Measurements from ENCODE around the gene SORBS1. TPM values are rescaled to one million over a fixed set of nuclear protein-coding genes. Genes with fewer than 3 reads are reported as not detected.

Gene SORBS1
- total RNA-seq, 1 experiment from 2014 or later: 0.56 TPM

DNA sequence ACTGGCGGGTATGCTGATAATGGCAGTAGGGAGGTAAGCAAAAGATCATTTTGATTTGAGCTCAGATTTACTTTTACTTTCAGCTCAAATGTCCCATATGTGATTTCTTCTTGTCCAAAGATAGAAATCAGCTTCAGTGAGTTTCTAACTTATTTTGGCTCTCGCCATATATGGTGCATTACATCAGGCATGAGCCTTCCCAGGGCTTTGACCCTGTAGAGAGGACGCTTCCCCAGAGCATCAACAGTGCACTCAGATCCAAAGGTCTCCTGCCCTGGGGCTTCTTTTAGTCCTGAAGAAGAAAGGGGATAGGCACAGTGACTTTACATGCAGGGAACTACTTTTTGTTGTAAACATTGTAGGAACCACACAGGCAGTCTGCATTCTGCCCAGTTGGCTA, 141.8 kb downstream of the SORBS1 start:
- H3K4me1 ChIP-seq (ENCODE audit: insufficient read depth, low read length, poor library complexity, severe bottlenecking): no peaks in the 10 kb centered on the region
- H3K9me3 ChIP-seq (ENCODE audit: low read depth, low read length, poor library complexity, severe bottlenecking): no peaks in the 10 kb centered on the region
- POLR2A ChIA-PET (ENCODE audit: low non-redundant PET): no interaction called here
- H3K4me3 ChIP-seq (ENCODE audit: low read depth, low read length, poor library complexity, severe bottlenecking): no peak overlapping the region
- peaks cover 5% of the 10 kb centered on the region for H3K27me3 ChIP-seq (replicated peaks; ENCODE audit: insufficient read depth, low read depth, low read length, poor library complexity)
- H3K36me3 ChIP-seq (ENCODE audit: insufficient read depth, low read length, poor library complexity, severe bottlenecking): no peaks in the 10 kb centered on the region
- no TSS peak for BruUV-seq (replicated peaks)
- TF ChIP-seq, protein P1, sequence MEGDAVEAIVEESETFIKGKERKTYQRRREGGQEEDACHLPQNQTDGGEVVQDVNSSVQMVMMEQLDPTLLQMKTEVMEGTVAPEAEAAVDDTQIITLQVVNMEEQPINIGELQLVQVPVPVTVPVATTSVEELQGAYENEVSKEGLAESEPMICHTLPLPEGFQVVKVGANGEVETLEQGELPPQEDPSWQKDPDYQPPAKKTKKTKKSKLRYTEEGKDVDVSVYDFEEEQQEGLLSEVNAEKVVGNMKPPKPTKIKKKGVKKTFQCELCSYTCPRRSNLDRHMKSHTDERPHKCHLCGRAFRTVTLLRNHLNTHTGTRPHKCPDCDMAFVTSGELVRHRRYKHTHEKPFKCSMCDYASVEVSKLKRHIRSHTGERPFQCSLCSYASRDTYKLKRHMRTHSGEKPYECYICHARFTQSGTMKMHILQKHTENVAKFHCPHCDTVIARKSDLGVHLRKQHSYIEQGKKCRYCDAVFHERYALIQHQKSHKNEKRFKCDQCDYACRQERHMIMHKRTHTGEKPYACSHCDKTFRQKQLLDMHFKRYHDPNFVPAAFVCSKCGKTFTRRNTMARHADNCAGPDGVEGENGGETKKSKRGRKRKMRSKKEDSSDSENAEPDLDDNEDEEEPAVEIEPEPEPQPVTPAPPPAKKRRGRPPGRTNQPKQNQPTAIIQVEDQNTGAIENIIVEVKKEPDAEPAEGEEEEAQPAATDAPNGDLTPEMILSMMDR (conservative IDR thresholded peaks at IDR 0.05; ENCODE audit: low read depth, low read length): no peak
- no peak for TF ChIP-seq EZH2 (IDR thresholded peaks at IDR 0.05; ENCODE audit: borderline replicate concordance, low read depth, low read length, poor library complexity, severe bottlenecking)
- CTCF ChIA-PET: no interaction called here
- no peak overlapping the region for H3K27ac ChIP-seq (ENCODE audit: low read depth, low read length, poor library complexity, severe bottlenecking)
- intact Hi-C loops (cut with micrococcal nuclease; ENCODE audit: unreplicated experiment): no loop called here
- DNase-seq (ENCODE audit: low spot score): no peak

DNA sequence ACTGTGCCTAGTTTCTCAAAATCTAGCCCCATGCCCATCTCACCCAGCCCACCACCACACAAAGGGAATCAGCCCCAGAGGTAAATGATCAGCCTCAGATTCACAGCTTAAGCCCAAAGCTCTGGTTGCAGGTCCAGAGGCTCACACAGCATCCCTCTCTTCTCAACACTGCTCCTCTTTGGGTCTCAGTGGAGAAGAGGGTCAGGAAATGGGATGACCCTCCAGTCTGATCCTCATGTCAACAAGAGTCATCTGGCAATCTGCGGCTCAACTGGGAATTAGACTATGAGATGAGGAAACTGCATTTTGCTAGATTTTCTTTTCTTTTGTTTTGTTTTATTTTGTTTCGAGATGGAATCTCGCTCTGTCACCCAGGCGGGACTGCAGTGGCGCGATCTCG, 144.2 kb downstream of the SORBS1 start:
- no peak for TF ChIP-seq EZH2 (IDR thresholded peaks at IDR 0.05; ENCODE audit: borderline replicate concordance, low read depth, low read length, poor library complexity, severe bottlenecking)
- TF ChIP-seq, protein P1 (conservative IDR thresholded peaks at IDR 0.05; ENCODE audit: low read depth, low read length): no peak
- POLR2A ChIA-PET (ENCODE audit: low non-redundant PET): no interaction called here
- H3K9me3 ChIP-seq (ENCODE audit: low read depth, low read length, poor library complexity, severe bottlenecking): no peaks in the 10 kb centered on the region
- intact Hi-C loops (cut with micrococcal nuclease; ENCODE audit: unreplicated experiment): no loop called here
- no peaks in the 10 kb centered on the region for H3K4me1 ChIP-seq (ENCODE audit: insufficient read depth, low read length, poor library complexity, severe bottlenecking)
- no peak for DNase-seq (ENCODE audit: low spot score)
- CTCF ChIA-PET: no interaction called here
- H3K27ac ChIP-seq (ENCODE audit: low read depth, low read length, poor library complexity, severe bottlenecking): no peak overlapping the region
- H3K27me3 ChIP-seq (replicated peaks; ENCODE audit: insufficient read depth, low read depth, low read length, poor library complexity): peaks cover 2% of the 10 kb centered on the region
- BruUV-seq (replicated peaks): no TSS peak
- no peak overlapping the region for H3K4me3 ChIP-seq (ENCODE audit: low read depth, low read length, poor library complexity, severe bottlenecking)
- no peaks in the 10 kb centered on the region for H3K36me3 ChIP-seq (ENCODE audit: insufficient read depth, low read length, poor library complexity, severe bottlenecking)

DNA sequence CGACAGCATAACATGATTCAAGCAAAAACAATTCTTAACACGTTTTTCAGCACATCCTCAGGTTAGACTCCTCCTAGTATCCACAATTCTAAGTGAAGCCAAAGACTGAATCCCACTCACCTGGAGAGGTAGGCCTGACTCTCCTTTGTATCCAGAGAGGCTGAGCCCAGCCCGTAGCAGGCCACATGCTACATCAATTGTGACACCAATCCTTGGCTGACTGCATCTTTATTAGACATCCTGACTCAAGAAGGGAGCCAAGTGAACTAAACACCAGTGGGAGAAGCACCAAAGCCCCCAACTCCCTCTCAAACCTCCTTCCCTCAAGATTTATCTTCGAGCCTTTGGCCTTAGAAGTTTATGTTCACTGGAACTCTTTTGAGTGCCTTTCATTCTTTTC, 144.9 kb downstream of the SORBS1 start:
- BruUV-seq (replicated peaks): no TSS peak
- ChIA-PET POLR2A (ENCODE audit: low non-redundant PET) (no interaction called here), CTCF (no interaction called here)
- H3K27ac ChIP-seq (ENCODE audit: low read depth, low read length, poor library complexity, severe bottlenecking): no peak overlapping the region
- DNase-seq (ENCODE audit: low spot score): no peak
- no peaks in the 10 kb centered on the region for H3K9me3 ChIP-seq (ENCODE audit: low read depth, low read length, poor library complexity, severe bottlenecking)
- no peaks in the 10 kb centered on the region for H3K4me1 ChIP-seq (ENCODE audit: insufficient read depth, low read length, poor library complexity, severe bottlenecking)
- H3K36me3 ChIP-seq (ENCODE audit: insufficient read depth, low read length, poor library complexity, severe bottlenecking): no peaks in the 10 kb centered on the region
- intact Hi-C loops (cut with micrococcal nuclease; ENCODE audit: unreplicated experiment): no loop called here
- H3K4me3 ChIP-seq (ENCODE audit: low read depth, low read length, poor library complexity, severe bottlenecking): no peak overlapping the region
- no peaks in the 10 kb centered on the region for H3K27me3 ChIP-seq (replicated peaks; ENCODE audit: insufficient read depth, low read depth, low read length, poor library complexity)
- TF ChIP-seq, protein P1 (conservative IDR thresholded peaks at IDR 0.05; ENCODE audit: low read depth, low read length): no peak
- TF ChIP-seq EZH2 (IDR thresholded peaks at IDR 0.05; ENCODE audit: borderline replicate concordance, low read depth, low read length, poor library complexity, severe bottlenecking): no peak

All from A673 (cell line).